Tibial artery (tissue), 4 donors: Measurements from ENCODE around the gene NSRP1.

Source experiments
- DNase-seq, 2 donors: peaks; one replicate each; pipeline ENCODE4 v3.0.0-alpha.2; 2019
- H3K27ac ChIP-seq, 2 donors: fragments of 200-600 bp; sonication (generic) in 1 of 2; 1 replicate in 1 of 2; 2 replicates in 1 of 2; pipeline ENCODE4 v1.5.1; 2018 to 2019; ENCODE audit warnings: mild to moderate bottlenecking in 1 of 2
- H3K27me3 ChIP-seq, 2 donors: fragments of 200-600 bp; sonication (generic) in 1 of 2; one replicate each; pipeline versions ENCODE4 v1.5.1 to v1.6.0; 2016 to 2019
- H3K36me3 ChIP-seq, 3 donors: fragments of 200-600 bp; sonication (generic) in 2 of 3; one replicate each; pipeline ENCODE4 v1.5.1; 2016 to 2019; ENCODE audit warnings: mild to moderate bottlenecking in 2 of 3
- H3K4me1 ChIP-seq, 4 donors: fragments of 200-600 bp; sonication (generic) in 2 of 4; 1 replicate in 3 of 4; 2 replicates in 1 of 4; pipeline ENCODE4 v1.5.1; 2016 to 2019
- H3K4me3 ChIP-seq, 2 donors: fragments of 200-600 bp; sonication (generic) in 1 of 2; 1 replicate in 1 of 2; 2 replicates in 1 of 2; pipeline ENCODE4 v1.5.1; 2018 to 2019; ENCODE audit warnings: mild to moderate bottlenecking in 2 of 2
- H3K9me3 ChIP-seq, 3 donors: fragments of 200-600 bp; sonication (generic) in 1 of 3; one replicate each; pipeline ENCODE4 v1.5.1; 2016 to 2019
- intact Hi-C: fragments of 100-400 bp; cut with DNase I; formaldehyde crosslinking; loops from one replicate; pipeline ENCODE4 v1.15.0; 2023; ENCODE audit warnings: low total_unique reads
- TF ChIP-seq, protein P1 (sequence below), 2 experiments: fragments of 200-600 bp in 1 of 2; fragments of 450-650 bp in 1 of 2; IDR thresholded peaks; one replicate each; pipeline ENCODE4 v1.5.1; 2017 to 2019; ENCODE audit warnings: antibody characterized with exemption in 2 of 2, mild to moderate bottlenecking in 1 of 2, moderate library complexity in 1 of 2

NSRP1 gene

DNA sequence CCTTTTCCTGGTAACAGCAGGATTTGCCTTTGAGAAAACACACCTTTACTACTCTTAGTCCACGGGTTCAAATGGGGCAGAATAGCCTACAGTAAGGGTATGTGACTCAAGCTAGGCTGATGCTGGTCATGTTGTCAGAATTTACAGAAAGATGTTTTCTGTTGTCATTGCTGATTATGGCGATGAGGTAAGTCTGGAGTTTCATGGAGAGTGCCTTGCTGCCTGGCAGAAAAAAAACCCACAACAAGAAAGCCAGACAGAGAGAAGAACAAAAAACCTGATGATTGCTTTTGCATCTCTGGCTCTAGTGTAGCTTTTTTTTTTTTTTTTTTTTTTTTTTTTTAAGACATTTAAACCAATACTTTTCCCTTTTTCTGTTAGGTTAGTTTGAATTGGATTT is 71.0 kb downstream of the NSRP1 start:
- TF ChIP-seq, protein P1, sequence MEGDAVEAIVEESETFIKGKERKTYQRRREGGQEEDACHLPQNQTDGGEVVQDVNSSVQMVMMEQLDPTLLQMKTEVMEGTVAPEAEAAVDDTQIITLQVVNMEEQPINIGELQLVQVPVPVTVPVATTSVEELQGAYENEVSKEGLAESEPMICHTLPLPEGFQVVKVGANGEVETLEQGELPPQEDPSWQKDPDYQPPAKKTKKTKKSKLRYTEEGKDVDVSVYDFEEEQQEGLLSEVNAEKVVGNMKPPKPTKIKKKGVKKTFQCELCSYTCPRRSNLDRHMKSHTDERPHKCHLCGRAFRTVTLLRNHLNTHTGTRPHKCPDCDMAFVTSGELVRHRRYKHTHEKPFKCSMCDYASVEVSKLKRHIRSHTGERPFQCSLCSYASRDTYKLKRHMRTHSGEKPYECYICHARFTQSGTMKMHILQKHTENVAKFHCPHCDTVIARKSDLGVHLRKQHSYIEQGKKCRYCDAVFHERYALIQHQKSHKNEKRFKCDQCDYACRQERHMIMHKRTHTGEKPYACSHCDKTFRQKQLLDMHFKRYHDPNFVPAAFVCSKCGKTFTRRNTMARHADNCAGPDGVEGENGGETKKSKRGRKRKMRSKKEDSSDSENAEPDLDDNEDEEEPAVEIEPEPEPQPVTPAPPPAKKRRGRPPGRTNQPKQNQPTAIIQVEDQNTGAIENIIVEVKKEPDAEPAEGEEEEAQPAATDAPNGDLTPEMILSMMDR (IDR thresholded peaks at IDR 0.05) = no peak
- Histone ChIP-seq H3K36me3 (peaks cover 33 to 48% (median 36%) of the 10 kb centered on the region in 3 donors), H3K27me3 (no peaks in the 10 kb centered on the region), H3K4me1 (no peaks in the 10 kb centered on the region), H3K4me3 (no peak overlapping the region), H3K27ac (no peak overlapping the region), H3K9me3 (no peaks in the 10 kb centered on the region)
- intact Hi-C loops = no loop called here
- DNase-seq = no peak

DNA sequence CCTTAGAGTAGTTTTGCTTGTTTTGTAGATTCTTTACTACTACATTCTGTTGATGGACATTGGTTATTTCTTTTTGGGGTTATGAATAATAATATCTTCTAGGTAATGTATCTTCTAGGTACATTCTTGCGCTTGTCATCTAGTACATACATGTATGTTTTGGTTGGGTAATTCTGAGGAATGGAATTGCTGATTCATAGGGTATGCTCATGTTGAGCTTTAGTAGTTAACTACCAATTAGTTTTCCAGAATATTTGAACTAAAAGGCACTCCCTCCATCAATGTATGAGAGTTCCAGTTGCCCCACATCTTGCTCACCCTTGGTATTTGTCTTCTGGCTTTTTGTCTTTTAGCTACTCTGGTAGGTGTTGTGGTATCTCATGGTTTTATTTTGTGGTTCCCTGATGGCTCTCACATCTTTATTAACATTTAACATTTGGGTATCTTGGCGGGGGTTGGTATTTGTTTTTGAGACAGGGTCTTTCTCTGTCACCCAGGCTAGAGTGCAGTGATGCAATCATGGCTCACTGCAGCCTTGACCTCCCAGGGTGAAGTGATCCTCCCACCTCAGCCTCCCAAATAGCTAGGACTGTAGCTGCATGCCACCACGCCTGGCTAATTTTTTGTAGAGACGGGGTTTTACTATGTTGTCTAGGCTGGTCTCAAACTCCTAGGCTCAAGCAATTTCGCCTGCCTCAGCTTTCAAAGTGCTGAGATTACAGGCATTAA is 71.8 kb downstream of the NSRP1 start:
- TF ChIP-seq, protein P1 (IDR thresholded peaks at IDR 0.05) = no peak
- Histone ChIP-seq H3K9me3 (no peaks in the 10 kb centered on the region), H3K27me3 (no peaks in the 10 kb centered on the region), H3K4me1 (no peaks in the 10 kb centered on the region), H3K36me3 (peaks cover 28 to 40% (median 31%) of the 10 kb centered on the region in 3 donors), H3K27ac (no peak overlapping the region), H3K4me3 (no peak overlapping the region)
- intact Hi-C loops = no loop called here
- DNase-seq = no peak

DNA sequence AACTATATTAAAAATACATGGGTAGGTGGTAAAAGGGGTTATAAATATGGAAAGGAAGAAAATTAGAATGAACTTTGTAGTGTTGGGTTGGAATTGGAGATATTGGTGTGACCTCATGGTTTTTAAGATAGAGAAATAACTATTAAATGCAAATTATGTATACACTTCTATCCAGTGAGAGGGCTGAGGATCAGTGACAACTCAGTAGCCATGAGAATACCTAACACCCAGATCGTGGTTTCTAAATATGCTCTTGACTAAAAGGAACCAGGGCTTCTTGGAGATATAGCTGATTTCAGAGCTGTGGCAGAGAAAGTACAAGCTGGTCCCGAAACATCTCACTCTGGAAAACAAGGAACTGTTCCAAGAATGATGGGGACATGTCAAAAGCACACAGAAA is 74.5 kb downstream of the NSRP1 start:
- TF ChIP-seq, protein P1 (IDR thresholded peaks at IDR 0.05) = no peak
- Histone ChIP-seq H3K27me3 (no peaks in the 10 kb centered on the region), H3K4me3 (no peak overlapping the region), H3K9me3 (no peaks in the 10 kb centered on the region), H3K36me3 (peaks cover under 1 to 13% (median 5%) of the 10 kb centered on the region in 3 donors), H3K27ac (no peak overlapping the region), H3K4me1 (no peaks in the 10 kb centered on the region)
- intact Hi-C loops = loop anchor here (1.0 kb wide), 1 partner anchor 47 kb away; no protein-coding TSS in a partner anchor
- no peak for DNase-seq

DNA sequence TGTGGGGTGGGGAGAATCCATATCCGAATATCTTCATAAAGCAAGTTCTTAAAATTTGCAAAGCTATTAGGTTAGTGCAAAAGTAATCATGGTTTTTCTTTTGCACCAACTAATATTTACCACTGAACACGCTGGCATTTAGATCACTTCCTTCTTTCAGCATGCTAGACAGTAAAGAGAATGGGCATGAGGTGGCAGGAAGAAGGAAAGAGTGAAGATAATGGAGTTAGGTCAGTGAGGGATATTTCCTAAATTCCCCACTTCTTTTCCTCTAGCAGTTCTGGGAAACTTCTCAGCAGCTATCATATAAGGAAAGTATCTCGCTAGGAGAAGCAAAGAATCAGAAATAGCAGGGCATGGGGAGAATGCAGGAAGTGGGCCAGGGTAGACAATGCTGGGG is 79.9 kb downstream of the NSRP1 start:
- Histone ChIP-seq H3K4me3 (no peak overlapping the region), H3K4me1 (no peaks in the 10 kb centered on the region), H3K27ac (no peak overlapping the region), H3K27me3 (peaks cover 0 to 3% of the 10 kb centered on the region in 2 donors), H3K9me3 (no peaks in the 10 kb centered on the region), H3K36me3 (no peaks in the 10 kb centered on the region)
- TF ChIP-seq, protein P1 (IDR thresholded peaks at IDR 0.05) = no peak
- intact Hi-C loops = no loop called here
- DNase-seq = no peak

DNA sequence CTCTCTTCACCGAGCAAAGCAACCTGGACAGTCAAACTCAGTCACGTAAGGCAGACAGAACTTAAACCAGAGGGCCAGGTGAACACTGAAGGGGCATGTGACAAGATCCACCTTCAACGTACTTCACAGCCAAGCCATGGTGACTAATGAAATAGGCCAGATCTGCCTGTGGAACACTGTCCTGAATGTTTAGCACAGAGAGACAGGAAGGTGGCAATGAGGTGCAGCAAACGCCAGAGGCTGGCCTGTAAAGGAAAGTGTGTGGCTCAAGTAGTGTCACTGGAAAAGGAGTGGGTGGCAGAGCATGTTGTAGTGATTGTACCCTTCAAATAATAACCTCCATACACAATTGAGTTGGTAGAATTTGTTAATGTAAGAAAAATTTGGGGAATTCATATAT is 80.8 kb downstream of the NSRP1 start:
- peaks cover 0 to 3% of the 10 kb centered on the region in 2 donors for H3K27me3 ChIP-seq
- intact Hi-C loops = no loop called here
- no peaks in the 10 kb centered on the region for H3K36me3 ChIP-seq
- H3K27ac ChIP-seq = no peak overlapping the region
- H3K4me3 ChIP-seq = no peak overlapping the region
- no peak for DNase-seq
- TF ChIP-seq, protein P1 (IDR thresholded peaks at IDR 0.05) = no peak
- H3K4me1 ChIP-seq = no peaks in the 10 kb centered on the region
- H3K9me3 ChIP-seq = no peaks in the 10 kb centered on the region
